Suprapubic skin (tissue), 4 donors: ENCODE results near the gene RASD2. TPM values are rescaled to one million over a fixed set of nuclear protein-coding genes. Genes with fewer than 3 reads are reported as not detected.

Source experiments
- DNase-seq, 2 donors: peaks; one replicate each; pipeline ENCODE4 v3.0.0-alpha.2; 2019; ENCODE audit warnings: low spot score in 2 of 2
- H3K27ac ChIP-seq: fragments of 200-600 bp; sonication (generic); one replicate; pipeline ENCODE4 v1.5.1; 2019
- H3K27me3 ChIP-seq: fragments of 200-600 bp; sonication (generic); one replicate; pipeline ENCODE4 v1.5.1; 2019
- H3K36me3 ChIP-seq: fragments of 200-600 bp; sonication (generic); one replicate; pipeline ENCODE4 v1.5.1; 2019
- H3K4me1 ChIP-seq: fragments of 200-600 bp; sonication (generic); one replicate; pipeline ENCODE4 v1.5.1; 2019
- H3K4me3 ChIP-seq: fragments of 200-600 bp; sonication (generic); one replicate; pipeline ENCODE4 v1.5.1; 2019; ENCODE audit warnings: mild to moderate bottlenecking
- H3K9me3 ChIP-seq: fragments of 200-600 bp; sonication (generic); one replicate; pipeline ENCODE4 v1.5.1; 2019
- CTCF ChIP-seq, 2 donors: fragments of 200-600 bp in 1 of 2; fragments of 450-650 bp in 1 of 2; sonication (generic) in 1 of 2; IDR thresholded peaks; one replicate each; pipeline ENCODE4 v1.5.1; 2016 to 2019; ENCODE audit warnings: antibody characterized with exemption in 2 of 2, mild to moderate bottlenecking in 1 of 2, moderate library complexity in 1 of 2
- EP300 ChIP-seq: sonication (generic); formaldehyde crosslinking; IDR thresholded peaks from one replicate; pipeline ENCODE4 v1.6.1; 2017; ENCODE audit warnings: antibody characterized with exemption
- POLR2A ChIP-seq, 2 donors: fragments of 450-650 bp; IDR thresholded peaks; one replicate each; pipeline ENCODE4 v1.6.1; 2017; ENCODE audit warnings: antibody characterized with exemption in 2 of 2, mild to moderate bottlenecking in 2 of 2, moderate library complexity in 2 of 2
- POLR2AphosphoS5 ChIP-seq, 3 donors: sonication (generic); formaldehyde crosslinking; IDR thresholded peaks; one replicate each; pipeline ENCODE4 v1.6.1; 2017; ENCODE audit warnings: antibody characterized with exemption in 3 of 3
- WGBS: methylation state at CpG from one replicate; pipeline ENCODE4 v1.1.5; 2018; 5-methylcytosine and 5-hydroxymethylcytosine counted together
- total RNA-seq, 4 donors: library from RNA; depleted of rRNA; stranded (reverse); fragments of >200 nt; gene quantifications; one replicate each; pipeline ENCODE4 v1.1.0, GENCODE V29; 2016

RASD2 gene
- total RNA-seq, 4 donors from 2014 or later = 0.89 to 1.7 (median 1.2) TPM

GRCh38 chr22:35586771-35587170 lies 46.1 kb downstream of the RASD2 start:
- Histone ChIP-seq H3K27me3 (no peaks in the 10 kb centered on the region), H3K27ac (no peak overlapping the region), H3K36me3 (no peaks in the 10 kb centered on the region), H3K4me3 (no peak overlapping the region), H3K4me1 (peaks cover 17% of the 10 kb centered on the region), H3K9me3 (no peaks in the 10 kb centered on the region)
- TF ChIP-seq POLR2A (IDR thresholded peaks at IDR 0.05) = no peak
- no peak for TF ChIP-seq EP300
- no peak for TF ChIP-seq POLR2AphosphoS5 (IDR thresholded peaks at IDR 0.05)
- no peak for TF ChIP-seq CTCF (IDR thresholded peaks at IDR 0.05)
- DNase-seq = no peak

DNA sequence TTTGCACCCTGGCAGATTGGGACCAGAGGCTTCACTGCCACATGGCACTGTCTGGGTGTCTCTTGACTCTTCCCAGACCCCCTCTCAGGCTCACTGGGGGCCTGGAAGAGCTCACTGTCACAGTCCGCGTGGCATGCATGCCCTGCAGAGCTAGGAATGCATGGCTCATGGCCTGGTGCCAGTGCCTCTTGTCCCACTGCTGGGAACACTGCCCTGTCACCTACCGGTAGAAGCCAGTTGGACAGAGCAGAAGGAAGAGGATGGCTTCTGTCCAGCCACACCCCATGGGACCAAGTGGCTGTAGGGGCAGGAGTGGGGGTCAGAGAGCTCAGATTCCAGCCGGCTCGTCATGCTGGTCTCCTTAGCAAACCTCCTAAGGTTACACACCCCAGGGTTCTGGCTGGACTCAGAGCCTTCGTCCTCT lies 46.8 kb downstream of the RASD2 start:
- Histone ChIP-seq H3K4me1 (peaks cover 17% of the 10 kb centered on the region), H3K4me3 (no peak overlapping the region), H3K27ac (no peak overlapping the region), H3K9me3 (no peaks in the 10 kb centered on the region), H3K27me3 (no peaks in the 10 kb centered on the region), H3K36me3 (no peaks in the 10 kb centered on the region)
- TF ChIP-seq EP300 = no peak
- no peak for TF ChIP-seq POLR2AphosphoS5 (IDR thresholded peaks at IDR 0.05)
- no peak for TF ChIP-seq CTCF (IDR thresholded peaks at IDR 0.05)
- TF ChIP-seq POLR2A (IDR thresholded peaks at IDR 0.05) = no peak
- no peak for DNase-seq
- WGBS = 53% methylated on average over 6 of the region's 6 CpGs

DNA sequence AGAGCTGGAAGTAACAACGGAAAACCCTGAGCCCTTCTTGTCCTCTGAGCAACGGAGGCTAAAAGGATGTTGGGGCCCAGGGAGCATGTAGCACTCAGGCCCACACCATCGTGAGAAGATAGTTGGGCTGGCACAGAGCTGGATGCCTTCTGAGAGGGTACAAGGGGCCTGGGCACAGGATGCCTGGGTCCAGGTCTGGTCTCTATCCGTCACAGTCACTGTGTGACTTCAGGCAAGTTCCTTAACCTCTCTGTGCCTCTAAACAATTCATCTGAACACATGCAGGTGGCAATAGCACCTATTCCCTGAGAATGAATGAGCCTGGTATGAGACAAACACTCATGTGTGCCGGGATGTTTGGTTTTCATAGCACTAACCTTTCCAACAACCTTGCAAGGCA lies 47.3 kb downstream of the RASD2 start:
- WGBS = 91% methylated on average over 5 of the region's 5 CpGs
- H3K9me3 ChIP-seq = no peaks in the 10 kb centered on the region
- H3K4me3 ChIP-seq = no peak overlapping the region
- no peaks in the 10 kb centered on the region for H3K27me3 ChIP-seq
- no peaks in the 10 kb centered on the region for H3K36me3 ChIP-seq
- H3K4me1 ChIP-seq = peaks cover 13% of the 10 kb centered on the region
- no peak overlapping the region for H3K27ac ChIP-seq
- no peak for TF ChIP-seq POLR2AphosphoS5 (IDR thresholded peaks at IDR 0.05)
- TF ChIP-seq EP300 = no peak
- no peak for TF ChIP-seq CTCF (IDR thresholded peaks at IDR 0.05)
- no peak for TF ChIP-seq POLR2A (IDR thresholded peaks at IDR 0.05)
- DNase-seq = no peak

GRCh38 chr22:35589071-35589755 lies 48.6 kb downstream of the RASD2 start:
- Histone ChIP-seq H3K9me3 (no peaks in the 10 kb centered on the region), H3K27me3 (no peaks in the 10 kb centered on the region), H3K4me1 (peaks cover 9% of the 10 kb centered on the region), H3K36me3 (no peaks in the 10 kb centered on the region), H3K27ac (no peak overlapping the region), H3K4me3 (no peak overlapping the region)
- TF ChIP-seq EP300 (no peak), POLR2A (IDR thresholded peaks at IDR 0.05) (no peak), POLR2AphosphoS5 (IDR thresholded peaks at IDR 0.05) (no peak)
- DNase-seq = no peak
- WGBS = 78% methylated on average over 6 of the region's 11 CpGs

DNA sequence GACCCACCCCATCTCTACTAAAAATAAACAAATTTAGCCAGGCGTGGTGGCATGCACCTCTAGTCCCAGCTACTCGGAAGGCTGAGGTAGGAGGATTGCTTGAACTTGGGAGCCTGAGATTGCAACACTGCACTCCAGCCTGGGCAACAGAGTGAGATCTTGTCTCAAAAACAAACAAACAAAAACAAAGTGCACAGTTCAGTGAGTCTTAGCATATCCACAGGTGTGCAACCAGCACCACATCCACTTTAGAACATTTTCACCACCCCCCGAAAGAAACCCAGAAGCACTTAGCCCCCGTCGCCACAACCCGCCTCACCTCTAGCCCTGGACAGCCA lies 49.1 kb downstream of the RASD2 start:
- Histone ChIP-seq H3K4me1 (peaks cover 9% of the 10 kb centered on the region), H3K27me3 (no peaks in the 10 kb centered on the region), H3K9me3 (no peaks in the 10 kb centered on the region), H3K36me3 (no peaks in the 10 kb centered on the region), H3K27ac (no peak overlapping the region), H3K4me3 (no peak overlapping the region)
- TF ChIP-seq POLR2A (IDR thresholded peaks at IDR 0.05) (no peak), CTCF (IDR thresholded peaks at IDR 0.05) (no peak), EP300 (no peak), POLR2AphosphoS5 (IDR thresholded peaks at IDR 0.05) (no peak)
- 85% methylated on average over 6 of the region's 6 CpGs for WGBS
- no peak for DNase-seq
